AG08396 (cell line): Measurements from ENCODE around the gene DNAI4.
"Not testable (repeated sequence)": the region's sequence is repeated elsewhere in the genome, so short reads cannot be mapped to it uniquely, and the experiment has no call there.

Experiments
- DNase-seq: peaks from one replicate; pipeline ENCODE4 v3.0.0; 2012; ENCODE audit warnings: low spot score, mixed read lengths

DNAI4 gene, protein sequence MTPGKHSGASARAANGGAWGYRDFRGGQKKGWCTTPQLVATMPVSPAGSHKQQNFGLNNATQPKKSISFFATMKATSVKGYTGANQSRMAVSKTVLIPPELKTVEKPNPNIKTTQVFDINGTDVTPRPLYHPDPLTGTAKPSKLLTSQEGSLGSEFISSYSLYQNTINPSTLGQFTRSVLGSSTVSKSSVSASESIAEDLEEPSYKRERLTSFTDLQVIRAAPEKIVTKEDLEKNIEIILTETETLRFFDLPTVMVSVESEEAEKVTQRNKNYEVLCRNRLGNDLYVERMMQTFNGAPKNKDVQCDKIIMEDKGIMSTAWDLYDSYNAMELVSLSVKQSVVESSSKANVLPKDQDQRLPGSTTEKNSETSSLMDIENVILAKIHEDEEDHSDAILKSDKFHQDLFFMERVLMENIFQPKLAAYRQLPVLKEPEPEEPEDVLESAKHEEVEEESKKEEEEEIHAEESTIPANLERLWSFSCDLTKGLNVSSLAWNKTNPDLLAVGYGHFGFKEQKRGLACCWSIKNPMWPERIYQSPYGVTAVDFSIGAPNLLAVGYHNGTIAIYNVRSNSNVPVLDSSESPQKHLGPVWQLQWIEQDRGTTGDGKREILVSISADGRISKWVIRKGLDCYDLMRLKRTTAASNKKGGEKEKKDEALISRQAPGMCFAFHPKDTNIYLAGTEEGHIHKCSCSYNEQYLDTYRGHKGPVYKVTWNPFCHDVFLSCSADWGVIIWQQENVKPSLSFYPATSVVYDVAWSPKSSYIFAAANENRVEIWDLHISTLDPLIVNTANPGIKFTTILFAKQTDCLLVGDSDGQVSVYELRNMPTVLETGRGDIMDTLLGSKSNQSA

DNA sequence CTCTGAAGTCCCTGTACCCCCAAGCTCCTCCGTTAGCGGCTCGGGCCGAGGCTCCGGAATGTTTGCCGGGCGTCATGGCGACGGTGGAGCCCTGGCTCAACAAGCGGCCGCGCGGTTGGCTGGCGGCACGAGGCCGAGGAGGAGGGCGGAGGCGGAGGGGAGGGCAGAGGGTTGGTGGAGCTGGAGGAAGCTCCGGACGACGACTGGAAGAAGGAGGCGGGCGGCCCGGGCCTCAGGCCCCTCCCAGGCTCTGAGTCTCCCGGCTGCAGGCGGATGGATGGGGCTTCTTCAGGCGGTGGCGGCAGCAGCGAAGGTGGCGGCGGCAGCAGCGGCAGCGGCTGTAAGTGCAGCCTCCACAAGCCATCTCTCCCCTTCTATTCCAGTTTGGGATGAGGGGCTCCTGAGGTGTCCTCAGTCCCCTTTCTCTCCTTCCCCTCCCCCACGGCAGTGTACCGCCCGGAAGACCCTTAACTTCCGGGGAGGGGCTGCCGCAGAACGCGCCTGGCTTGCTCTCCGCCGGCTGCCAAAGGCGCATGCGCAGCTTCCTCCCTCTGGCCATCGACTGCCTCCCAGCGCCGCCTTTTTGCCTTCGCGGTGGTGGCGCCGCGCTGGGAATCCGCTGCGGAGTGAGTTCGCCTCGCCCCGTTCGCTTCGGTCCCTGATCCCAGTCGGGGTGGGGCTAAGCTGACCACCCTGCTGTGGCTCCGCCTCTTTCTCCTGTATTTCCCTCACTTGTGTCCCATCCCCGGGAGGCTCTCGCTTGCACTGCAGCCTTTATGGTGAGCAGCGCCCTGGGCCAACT lies at the start of gene DNAI4, which contains the start of gene MIER1:
TSS of gene DNAI4 (minus strand) at position 101 of the 802 bp plus-strand sequence. CDS start at position 76, 25 bp downstream.
TSS of gene MIER1 (plus strand) at position 235 of the 802 bp plus-strand sequence. CDS start at position 274, 39 bp downstream.
- DNase-seq: peak; percentile 98

DNA sequence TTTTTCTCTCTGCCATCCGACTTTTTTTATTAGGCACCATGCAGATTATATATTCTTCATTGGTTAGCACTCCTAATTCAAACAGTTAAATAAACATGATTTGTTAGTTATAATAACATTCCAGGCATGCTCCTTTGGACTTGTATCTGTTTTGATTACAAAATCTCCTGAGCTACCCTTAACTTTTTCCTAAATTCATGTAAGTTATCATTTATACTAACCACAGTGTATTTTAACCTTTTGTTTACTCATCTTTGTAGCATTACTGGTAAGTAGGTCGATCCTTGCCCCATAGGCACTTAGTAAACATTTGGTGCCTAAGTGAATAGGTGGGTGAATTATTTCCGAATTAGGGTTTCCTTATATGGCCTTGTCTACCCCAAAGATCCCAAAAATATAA lies 43.9 kb upstream of the DNAI4 start:
- no peak for DNase-seq

DNA sequence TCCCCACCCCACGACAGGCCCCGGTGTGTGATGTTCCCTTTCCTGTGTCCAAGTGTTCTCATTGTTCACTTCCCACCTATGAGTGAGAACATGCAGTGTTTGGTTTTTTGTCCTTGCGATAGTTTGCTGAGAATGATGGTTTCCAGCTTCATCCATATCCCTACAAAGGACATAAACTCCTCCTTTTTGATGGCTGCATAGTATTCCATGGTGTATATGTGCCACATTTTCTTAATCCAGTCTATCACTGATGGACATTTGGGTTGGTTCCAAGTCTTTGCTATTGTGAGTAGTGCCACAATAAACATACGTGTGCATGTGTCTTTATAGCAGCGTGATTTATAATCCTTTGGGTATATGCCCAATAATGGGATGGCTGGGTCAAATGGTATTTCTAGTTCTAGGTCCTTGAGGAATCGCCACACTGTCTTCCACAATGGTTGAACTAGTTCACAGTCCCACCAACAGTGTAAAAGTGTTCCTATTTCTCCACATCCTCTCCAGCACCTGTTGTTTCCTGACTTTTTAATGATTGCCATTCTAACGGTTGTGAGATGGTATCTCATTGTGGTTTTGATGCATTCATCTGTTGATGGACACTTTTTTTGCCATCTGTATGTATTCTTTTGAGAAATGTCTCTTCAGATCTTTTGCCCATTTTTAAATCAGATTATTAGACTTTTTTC lies 41.7 kb upstream of the DNAI4 start:
- not testable (repeated sequence) for DNase-seq

DNA sequence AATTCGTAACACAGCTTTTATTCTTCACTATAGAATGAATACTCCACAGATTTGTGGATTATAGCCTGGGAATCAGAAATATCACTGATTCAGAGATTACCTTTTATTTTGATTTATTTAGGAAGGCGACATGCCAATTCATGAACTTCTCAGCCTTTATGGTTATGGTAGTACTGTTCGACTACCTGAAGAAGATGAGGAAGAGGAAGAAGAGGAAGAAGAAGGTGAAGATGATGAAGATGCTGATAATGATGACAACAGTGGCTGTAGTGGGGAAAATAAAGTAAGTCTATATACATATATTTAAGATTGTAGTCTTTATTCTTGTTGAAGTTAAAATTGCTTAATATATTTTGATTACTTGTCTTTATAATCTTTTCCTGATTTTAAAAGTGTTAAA lies 33.3 kb upstream of the DNAI4 start:
- no peak for DNase-seq

DNA sequence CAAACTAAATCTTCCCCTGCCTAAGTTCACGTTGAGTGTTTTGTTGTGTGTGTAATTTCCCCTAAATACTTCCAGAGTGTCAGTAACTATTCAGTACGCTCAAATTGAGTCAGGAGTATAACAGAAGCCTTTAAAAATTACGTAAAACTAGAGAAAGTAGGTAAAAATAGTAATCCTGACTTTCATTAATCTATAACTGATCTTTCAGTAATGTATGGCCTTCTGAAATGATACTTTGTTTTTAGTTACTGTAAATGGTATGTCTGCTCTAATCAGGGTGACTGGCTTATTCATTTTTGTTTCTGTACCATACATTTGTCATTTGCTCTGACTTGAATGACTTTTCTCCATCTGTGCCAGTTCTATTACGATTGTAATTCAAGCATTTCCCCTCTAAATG lies 29.6 kb upstream of the DNAI4 start:
- DNase-seq: no peak

DNA sequence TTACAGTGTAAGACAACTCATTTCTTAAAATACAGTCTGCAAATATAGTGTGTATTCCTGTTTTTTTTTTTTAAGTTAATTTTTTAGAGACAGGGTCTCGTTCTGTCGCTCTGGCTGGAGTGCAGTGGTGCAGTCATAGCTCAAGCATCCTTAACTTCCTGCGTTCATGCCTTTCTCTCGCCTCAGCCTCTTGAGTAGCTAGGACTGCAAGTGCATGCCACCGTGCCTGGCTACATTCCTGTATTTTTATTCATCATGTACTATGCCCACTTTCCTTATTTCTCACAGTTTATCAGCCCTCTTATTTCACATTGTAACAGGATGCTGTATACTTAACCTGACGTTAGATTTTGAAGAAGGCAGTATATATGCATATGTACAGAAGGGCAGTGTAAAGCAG lies 26.9 kb upstream of the DNAI4 start:
- no peak for DNase-seq

DNA sequence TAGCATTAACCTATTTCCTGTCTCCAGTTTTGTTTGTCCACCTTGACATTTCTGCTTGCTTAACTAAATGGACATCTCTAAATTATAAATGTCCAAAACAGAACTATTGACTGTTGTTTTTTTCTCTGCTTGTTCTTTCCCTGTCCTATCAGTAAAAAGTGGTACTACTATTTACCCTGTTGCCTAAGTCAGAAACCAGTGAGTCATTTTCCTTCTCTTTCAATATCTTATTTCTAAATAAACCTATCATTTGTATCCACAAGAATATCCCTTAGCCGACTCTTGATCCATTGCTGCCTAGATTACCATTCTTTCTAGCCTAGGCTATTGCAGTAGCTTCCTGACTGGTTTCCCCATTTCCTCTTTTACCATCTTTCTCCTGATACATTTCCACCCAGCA lies 22.6 kb upstream of the DNAI4 start:
- DNase-seq: no peak

DNA sequence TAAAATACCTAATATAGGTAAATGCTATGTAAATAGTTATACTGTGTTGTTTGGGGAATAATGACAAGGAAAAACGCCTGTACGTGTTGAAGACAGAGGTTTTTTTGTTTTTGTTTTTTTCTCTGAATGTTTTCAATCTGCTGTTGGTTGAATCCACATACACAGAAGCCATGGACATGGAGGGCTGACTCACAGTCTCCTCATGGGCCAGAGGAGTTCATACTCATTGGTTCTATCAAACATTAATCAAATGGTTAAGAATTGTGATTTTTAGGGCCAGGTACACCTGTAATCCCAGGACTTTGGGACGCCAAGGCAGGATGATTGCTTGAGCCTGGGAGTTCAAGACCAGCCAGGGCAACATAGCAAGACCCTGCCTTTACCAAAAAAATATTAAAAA lies 20.7 kb upstream of the DNAI4 start:
- no peak for DNase-seq

DNA sequence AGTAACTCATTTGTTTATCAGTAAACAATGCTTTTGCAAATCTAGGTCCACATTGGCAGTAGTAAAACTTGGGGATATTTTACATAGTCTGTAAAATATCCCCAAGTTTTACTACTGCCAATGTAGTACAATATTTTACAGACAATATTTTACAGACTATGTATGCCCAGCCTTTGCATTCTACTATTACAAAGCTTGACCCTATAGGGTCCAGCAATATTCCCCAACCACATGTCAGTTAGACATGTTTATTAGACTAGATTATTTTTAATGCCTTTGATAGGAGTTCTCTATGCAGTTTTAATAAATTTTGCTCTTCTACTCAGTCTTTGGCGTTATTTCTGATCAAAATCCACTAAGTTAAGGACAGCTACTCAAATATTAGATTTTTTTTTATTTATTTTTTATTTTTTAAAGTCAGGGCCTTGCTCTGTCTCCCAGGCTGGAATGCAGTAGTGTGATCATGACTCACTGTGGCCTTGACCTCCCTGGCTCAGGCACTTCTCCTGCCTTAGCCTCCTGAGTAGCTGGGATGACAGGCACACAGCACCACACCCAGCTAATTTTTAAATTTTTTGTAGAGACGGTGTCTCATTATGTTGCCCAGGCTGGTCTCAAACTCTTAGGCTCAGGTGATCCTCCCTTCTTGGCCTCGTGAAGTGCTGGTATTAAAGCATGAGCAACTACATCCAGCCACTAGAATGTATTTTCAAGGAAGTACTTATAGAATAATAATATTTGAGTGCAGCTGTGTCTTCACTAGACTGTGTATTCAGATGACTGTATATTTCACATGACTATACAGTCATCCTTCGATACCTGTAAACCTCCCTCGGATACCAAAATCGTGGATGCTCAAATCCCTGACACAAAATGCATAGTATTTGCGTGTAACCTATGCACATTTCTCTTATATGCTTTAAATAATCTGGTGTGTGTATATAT lies 19.9 kb upstream of the DNAI4 start:
- no peak for DNase-seq

DNA sequence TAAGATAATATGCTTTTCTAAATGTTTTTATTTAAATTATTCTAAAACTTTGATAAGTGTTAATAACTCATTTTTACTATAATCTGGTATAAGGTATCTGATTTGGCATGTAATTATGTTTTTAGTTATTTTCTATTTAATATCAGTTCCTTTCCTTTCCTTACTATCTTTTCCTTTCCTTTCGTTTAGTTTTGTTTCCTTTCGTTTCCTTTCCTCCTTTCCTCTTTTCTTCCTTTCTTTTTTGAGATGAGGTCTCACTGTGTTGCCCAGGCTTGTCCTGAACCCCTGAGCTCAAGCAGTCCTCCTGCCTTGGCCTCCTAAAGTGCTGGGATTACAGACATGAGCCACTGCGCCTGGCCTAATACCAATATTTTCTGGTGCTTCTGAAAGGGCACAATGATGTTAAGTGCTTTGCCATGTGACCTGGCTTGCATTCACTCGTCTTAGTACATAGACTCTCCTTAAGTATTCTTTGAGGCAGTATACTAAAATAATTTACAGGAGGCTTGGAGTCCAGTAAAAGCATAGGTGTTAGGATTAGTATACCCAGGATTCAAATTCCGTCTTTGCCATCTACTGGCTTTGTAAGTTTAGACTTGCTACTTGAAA lies 18.8 kb upstream of the DNAI4 start:
- DNase-seq: no peak

DNA sequence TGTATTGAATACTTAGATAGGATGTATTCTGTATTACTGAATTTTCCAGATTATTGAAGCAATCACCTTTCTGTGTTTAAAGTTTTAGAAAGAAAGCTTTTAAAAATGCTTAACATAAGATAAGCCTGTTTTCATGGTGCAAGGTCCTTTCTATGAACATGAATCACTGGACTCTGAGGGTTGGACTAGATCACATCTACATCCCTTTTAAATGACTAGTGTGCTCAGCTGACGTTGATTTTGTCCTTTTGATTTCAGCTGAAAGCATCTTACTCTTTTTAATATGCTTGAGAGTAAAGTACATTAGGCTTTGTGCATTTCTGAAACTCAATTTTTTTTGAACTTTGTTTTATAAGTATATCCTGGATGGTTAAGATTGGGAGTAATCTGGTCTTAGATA lies 16.3 kb upstream of the DNAI4 start:
- no peak for DNase-seq

DNA sequence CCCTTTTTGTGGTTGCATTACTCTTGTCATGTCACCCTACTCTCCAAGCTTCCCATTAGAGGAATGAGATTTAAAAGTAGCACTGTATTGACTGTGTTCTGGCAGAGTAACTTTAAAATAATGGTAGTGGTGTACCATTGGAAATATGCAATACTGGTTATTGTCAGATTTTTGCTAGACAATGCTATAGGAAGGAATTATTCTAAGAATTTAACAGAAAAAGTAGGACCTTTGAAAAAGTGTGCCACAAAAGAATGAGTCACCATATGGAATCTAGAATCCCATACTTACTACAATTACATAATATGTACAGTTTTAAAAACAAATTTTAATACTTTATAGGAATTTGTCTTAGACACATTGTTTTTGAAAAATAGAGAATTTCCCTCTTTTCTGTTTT lies 14.0 kb upstream of the DNAI4 start:
- no peak for DNase-seq

DNA sequence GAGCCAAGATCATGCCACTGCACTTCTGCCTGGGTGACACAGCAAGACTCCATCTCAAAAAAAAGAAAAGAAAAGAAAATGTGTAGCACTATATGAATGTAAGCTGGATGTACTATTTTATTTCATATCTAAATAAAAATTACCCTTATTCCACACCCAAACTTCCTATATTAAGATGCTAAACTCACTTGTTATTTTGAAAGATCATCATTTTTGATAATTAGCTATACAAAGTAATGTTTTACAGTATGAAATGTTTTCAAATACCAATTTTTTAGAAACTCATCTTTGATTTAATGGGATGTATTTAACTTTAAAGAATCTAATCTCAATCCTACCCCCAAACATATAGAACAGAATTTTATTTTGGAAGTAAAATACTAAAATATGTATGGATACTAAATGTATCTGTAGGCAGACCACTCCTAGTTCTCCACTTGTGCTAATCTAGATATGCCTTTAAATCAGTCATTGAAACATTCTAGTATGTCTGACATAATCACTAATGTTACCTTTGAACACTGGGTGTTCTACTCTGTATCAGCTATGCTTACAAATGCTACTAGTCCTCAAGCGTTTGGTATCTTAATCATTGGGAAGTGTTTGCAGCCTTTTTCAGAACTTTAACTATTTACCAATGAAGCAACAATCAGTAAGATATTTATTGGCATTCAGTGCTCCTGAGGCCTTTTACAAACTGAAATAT lies 13.0 kb upstream of the DNAI4 start:
- DNase-seq: no peak

DNA sequence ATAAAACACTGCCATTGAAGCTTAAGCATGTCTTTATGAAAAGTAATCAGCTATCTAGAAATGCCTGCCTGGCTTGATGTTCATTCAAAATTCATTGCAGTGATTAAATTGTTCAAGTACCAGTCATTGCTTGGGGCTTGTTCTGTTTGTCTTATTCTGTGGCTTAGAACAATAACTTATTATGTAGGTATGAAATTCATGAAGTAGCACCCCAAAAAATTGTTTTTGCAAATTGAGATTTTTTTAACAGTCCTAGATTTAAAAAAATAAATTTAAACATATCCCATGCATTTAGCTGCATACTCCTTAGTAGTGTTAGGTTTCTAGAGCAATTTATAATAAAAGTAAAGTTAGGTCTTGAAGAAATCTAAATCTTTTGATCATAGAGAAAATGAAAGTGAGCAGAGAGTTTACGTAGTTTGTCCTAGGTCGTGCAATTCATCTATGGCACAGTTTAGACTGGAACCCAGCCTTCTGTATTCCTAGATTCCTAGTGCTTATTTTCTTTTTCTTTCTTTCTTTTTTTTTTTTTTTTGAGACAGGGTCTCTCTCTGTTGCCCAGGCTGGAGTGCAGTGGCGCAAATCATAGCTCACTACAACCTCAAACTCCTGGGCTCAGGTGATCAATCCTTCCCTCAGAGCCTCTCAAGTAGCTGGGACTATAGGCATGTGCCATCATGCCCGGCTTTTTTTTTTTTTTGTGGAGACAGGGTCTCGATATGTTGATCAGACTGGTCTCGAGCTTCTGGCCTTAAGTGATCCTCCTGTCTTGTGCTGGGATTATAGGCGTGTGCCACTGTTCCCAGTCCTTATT lies 9.4 kb upstream of the DNAI4 start:
- DNase-seq: no peak

DNA sequence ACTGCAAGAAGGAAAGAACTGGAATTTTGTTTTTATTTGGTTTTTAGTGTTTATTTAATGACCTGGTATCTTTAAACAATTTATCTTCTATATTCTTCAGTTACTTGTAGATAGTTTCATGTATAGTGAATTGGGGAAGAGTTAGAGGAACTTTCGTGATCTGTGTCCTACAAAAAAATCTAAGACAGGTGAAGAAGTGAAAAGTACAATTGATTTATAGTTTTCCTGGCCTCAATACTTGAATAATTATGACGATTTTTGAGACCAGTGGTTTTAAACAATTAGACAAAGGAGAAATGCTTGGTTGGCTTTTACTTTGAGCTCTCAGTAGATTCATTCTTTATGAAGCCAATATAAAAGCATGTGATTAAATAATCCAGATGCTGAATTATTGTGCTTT lies 7.6 kb upstream of the DNAI4 start:
- DNase-seq: no peak

DNA sequence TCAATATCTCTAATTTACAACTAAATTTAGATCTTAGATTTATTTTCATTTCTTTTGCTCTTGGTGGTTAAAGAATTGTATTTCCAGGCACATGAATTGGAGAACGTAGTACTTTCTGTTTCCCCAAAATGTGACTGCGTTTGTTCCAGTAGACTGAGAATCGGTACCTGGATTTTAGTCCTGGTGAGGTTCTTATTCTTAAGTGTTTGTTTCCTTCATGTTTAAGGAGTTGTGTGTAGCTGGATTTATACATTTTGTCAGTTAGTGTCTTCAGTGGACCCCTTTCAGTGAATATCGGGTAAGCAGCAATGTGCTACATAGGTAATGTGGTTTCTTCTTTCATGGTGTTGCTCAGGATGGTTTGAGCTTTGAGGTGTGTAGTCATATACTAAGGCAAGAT lies 6.9 kb upstream of the DNAI4 start:
- no peak for DNase-seq

DNA sequence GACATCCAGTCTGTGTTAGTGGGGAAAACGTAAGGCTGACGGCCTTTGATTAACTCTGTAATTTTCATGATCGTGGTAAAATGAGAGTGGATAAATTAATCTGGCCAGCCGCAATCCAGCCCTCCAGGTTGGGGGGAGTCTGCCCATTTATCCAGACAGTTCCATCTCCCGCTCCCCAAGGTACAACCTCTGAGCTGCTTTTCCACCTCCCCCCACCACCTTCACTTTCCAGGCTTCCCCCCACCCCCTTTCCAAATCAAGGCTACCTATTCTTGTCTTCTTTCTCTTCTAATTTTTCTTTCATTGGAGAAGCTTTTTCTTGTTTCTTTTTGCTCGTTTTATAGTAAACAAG lies 6.1 kb upstream of the DNAI4 start:
- DNase-seq: no peak

DNA sequence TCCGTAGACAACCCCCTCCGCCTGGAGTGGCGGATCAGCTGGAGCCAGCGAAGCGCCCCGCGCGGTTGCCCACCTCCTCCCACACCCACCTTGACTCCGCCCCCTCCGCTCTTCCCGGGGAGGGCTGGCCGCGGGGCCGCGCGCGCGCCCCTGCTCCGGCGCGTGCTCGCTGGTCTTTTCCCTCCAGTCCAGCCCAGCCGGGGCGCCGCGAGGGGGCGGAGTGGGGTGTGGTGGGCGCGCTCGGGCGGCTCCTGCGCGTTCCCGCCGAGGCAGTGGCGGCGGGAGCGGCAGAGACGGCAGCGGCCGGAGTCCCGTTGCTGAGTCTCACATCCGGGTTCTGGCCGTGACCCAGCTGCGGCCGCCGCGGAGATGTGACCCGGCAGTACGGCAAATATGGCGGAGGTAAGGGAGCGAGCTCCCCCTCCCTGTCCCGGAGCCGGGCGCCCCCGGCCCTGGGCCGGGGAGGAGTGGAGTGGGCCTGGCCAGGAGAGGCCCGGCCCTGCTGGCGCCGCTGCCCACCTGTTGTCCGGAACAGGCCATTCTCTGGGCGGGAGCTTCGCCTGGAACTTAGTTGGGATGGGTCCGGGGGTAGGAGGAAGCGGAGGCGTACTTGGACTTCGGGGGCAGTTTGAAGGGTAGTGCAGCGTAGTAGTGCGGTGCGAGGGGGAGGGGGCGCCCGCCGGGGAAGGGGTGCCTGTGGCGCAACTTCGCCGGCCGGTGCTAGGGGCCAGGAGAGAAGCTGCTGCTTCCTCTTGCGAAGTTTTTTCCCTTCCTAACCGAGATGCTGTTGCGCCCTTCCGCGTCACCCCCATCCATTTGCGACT lies 5.6 kb upstream of the DNAI4 start:
- peak; percentile 90 for DNase-seq
